GM10266 (cell line): ENCODE data around the gene NME4.

Experiments used
- DNase-seq: peaks from one replicate; pipeline ENCODE4 v3.0.0; 2012; ENCODE audit errors: extremely low spot score
- TF ChIP-seq, protein P1 (sequence below): IDR thresholded peaks from 2 replicates; pipeline ENCODE4 v1.5.1; 2012; ENCODE audit warnings: mild to moderate bottlenecking, low read depth; ENCODE audit not compliant: control insufficient read depth, insufficient read depth; ENCODE audit errors: missing control alignments

The NME4 gene

DNA sequence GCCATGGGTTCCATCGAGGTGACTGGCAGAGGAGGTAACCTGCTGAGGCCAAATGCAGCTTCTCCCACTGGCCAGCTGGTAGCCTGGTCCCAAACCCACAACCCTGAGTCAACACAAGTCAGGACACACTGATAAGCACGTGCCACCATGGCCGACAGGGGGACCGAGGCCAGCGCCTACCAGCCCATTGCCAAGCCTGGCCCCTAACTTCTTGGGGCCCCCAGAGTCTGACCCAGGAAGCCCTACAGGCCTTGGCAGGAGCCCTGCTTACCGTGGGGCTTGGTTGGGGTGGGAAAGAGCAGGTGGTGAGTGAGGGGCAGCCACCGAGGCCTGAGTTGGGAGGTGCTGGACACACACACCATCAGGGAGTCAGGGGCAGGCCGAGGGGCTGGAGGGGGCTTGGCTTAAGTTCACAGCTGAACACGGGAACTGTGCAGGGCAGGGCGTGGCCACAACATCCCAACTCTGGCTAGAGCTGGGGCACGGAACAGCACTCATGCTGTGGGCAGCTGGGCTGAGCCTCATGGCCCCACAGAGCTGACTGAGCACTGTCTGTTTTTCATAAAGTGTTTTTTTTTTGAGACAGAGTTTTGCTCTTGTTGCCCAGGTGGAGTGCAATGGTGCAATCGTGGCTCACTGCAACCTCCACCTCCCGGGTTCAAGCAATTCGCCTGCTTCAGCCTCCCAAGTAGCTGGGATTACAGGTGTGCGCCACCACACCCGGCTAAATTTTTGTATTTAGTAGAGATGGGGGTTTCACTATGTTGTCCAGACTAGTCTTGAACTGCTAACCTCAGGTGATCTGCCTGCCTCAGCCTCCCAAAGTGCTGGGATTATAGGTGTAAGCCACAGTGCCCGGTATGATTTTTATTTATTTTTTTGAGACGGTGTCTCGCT, 32.2 kb upstream of the NME4 start:
- TF ChIP-seq, protein P1, sequence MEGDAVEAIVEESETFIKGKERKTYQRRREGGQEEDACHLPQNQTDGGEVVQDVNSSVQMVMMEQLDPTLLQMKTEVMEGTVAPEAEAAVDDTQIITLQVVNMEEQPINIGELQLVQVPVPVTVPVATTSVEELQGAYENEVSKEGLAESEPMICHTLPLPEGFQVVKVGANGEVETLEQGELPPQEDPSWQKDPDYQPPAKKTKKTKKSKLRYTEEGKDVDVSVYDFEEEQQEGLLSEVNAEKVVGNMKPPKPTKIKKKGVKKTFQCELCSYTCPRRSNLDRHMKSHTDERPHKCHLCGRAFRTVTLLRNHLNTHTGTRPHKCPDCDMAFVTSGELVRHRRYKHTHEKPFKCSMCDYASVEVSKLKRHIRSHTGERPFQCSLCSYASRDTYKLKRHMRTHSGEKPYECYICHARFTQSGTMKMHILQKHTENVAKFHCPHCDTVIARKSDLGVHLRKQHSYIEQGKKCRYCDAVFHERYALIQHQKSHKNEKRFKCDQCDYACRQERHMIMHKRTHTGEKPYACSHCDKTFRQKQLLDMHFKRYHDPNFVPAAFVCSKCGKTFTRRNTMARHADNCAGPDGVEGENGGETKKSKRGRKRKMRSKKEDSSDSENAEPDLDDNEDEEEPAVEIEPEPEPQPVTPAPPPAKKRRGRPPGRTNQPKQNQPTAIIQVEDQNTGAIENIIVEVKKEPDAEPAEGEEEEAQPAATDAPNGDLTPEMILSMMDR = no peak
- DNase-seq = no peak

GRCh38 chr16:366476-366875, 30.5 kb upstream of the NME4 start:
- no peak for DNase-seq
- TF ChIP-seq, protein P1 = no peak

DNA sequence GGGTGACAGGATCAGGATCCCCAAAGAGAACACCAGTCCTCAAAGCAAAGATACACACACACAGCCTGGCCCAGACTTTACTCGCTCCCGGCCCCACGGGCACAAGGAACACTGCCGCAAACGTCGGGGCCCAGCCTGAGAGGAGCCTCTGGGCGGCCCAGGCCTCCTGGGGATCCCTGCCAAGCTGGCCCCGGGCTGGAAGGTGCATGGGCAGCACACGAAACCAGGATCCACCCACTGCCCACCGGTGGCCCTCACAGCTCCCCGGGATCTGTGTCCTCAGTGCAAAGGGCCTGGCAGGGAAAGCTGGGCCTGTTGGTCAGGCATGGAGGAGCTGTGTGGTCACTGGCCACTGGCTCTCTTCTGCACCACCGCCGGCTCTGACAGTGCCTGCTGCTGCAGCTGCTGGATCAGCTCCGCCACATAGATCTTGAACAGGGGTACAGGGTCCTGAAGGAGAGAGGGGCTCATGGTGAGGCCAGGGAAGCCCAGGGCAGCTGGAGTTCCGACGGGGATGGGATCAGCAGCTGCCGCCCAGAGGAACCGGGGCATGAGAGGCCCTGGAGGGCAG, 29.6 kb upstream of the NME4 start:
- DNase-seq = no peak
- TF ChIP-seq, protein P1 = no peak

DNA sequence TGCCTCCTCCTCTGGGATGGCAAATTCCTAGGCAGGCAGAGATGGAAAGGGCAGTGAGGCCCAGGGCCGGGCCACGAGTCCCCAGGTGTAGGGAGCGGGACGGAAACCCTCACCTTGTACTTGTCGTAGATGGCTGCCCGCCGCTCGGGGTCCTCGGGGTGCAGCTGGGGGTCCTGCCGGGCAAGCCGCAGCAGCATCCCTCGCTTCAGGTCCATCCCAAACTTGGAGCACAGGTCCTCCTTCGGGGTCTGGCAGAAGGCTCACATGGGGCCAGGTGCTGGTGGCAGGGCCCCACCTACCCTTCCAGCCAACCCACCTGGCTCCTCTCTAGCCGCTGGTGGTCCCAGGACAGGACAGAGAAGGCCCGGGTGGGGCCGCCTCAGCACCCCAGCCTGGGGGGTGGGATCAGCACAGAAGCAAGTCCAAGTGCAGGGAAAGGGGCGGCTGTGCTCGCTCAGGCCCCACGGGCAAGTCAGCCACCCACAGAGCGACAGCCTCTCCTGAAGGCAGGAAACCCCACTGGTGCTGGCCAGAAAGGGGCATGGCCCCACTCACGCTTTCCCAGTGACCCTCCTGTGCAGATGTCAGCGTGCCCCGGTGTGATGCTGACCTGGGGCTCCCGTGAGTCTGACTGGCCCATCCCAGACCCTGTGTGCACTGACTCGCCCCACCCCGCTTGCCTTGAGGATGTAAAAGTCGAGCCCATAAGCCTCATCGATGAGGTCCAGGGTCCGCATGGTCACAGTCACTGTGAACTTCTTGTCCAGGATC, 28.4 kb upstream of the NME4 start:
- TF ChIP-seq, protein P1 = no peak
- DNase-seq = no peak

- DNase-seq = no peak
- TF ChIP-seq, protein P1 = no peak
Observed at GRCh38 chr16:369275-369865, 27.6 kb upstream of the NME4 start.

DNA sequence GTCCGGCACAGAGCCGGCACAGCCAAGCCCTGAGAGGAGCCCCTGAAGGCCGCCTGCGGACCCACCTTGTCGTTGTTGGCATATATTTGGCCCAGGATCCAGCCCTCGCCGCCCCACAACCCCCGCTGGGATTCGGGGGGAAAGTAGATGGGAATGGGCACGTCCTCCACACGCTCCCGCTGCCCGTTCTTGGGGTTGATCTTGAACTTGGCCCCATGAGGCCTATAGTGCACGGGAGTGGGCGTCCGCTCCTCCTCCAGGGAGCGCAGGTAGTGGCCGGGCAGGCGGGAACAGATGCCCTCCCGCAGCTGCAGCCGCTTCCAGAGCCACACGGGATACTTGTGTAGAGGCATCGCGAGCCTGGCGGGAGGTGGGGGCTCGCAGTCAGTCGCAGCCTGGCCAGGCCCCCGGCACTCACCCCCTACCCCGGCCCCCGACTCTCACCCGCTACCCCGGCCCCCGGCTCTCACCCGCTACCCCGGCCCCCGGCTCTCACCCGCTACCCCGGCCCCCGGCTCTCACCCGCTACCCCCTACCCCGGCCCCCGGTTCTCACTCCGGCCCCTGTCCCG, 27.0 kb upstream of the NME4 start:
- no peak for DNase-seq
- TF ChIP-seq, protein P1 = no peak
